CD4-positive, CD25-positive, alpha-beta regulatory T cell (primary cell): Measurements from ENCODE around the gene FGD6. TPM values are rescaled to one million over a fixed set of nuclear protein-coding genes. Genes with fewer than 3 reads are reported as not detected.
A peak's percentile ranks its signal among the peaks of the same experiment; 100 is the strongest.

Experiments
- ATAC-seq, 2 donors: fragments of 150-1000 bp; cut with Tn5 transposase; one replicate each; pipeline ENCODE4 v1.10.0; 2021; ENCODE audit warnings: low read depth in 2 of 2, moderate number of reproducible peaks in 2 of 2, moderate library complexity in 1 of 2
- DNase-seq, 3 donors: peaks; one replicate each; pipeline versions ENCODE4 v3.0.0 to v3.0.0-alpha.2; 2012 to 2022; ENCODE audit warnings: mixed read lengths in 1 of 3
- H3K27ac ChIP-seq: one replicate; pipeline ENCODE4 v1.7.0; 2013; ENCODE audit warnings: mild to moderate bottlenecking, low read length; ENCODE audit not compliant: insufficient read depth, poor library complexity, severe bottlenecking
- H3K27me3 ChIP-seq: one replicate; pipeline ENCODE4 v1.7.0; 2013; ENCODE audit warnings: low read length; ENCODE audit not compliant: control insufficient read depth, insufficient read depth
- H3K36me3 ChIP-seq: one replicate; pipeline ENCODE4 v1.7.0; 2013; ENCODE audit warnings: mild to moderate bottlenecking, low read length, moderate library complexity; ENCODE audit not compliant: control insufficient read depth, insufficient read depth
- H3K4me1 ChIP-seq: 2 replicates; pipeline ENCODE4 v1.7.0; 2013; ENCODE audit warnings: mild to moderate bottlenecking, low read length; ENCODE audit not compliant: insufficient read depth, control insufficient read depth, poor library complexity, severe bottlenecking
- H3K4me3 ChIP-seq: one replicate; pipeline ENCODE4 v1.7.0; 2013; ENCODE audit warnings: low read depth, mild to moderate bottlenecking, low read length, moderate library complexity
- H3K9me3 ChIP-seq, 2 experiments: 1 replicate in 1 of 2; 2 replicates in 1 of 2; pipeline ENCODE4 v1.7.0; 2013; ENCODE audit warnings: low read length in 2 of 2, mild to moderate bottlenecking in 1 of 2, moderate library complexity in 1 of 2; ENCODE audit not compliant: control insufficient read depth in 2 of 2
- H3K27ac Mint-ChIP-seq, 3 donors: one replicate each; pipeline ENCODE4 v1.8.0; 2020 to 2022; ENCODE audit warnings: mild to moderate bottlenecking in 3 of 3, mixed read lengths in 3 of 3, moderate library complexity in 2 of 3
- H3K27me3 Mint-ChIP-seq: one replicate; pipeline ENCODE4 v1.8.0; 2022; ENCODE audit warnings: mild to moderate bottlenecking, mixed read lengths
- H3K36me3 Mint-ChIP-seq: one replicate; pipeline ENCODE4 v1.8.0; 2020; ENCODE audit warnings: mixed read lengths
- H3K4me1 Mint-ChIP-seq, 4 donors: one replicate each; pipeline ENCODE4 v1.8.0; 2020 to 2022; ENCODE audit warnings: mixed read lengths in 4 of 4, mild to moderate bottlenecking in 1 of 4
- H3K4me3 Mint-ChIP-seq, 4 donors: one replicate each; pipeline ENCODE4 v1.8.0; 2020 to 2022; ENCODE audit warnings: mild to moderate bottlenecking in 4 of 4, mixed read lengths in 4 of 4, moderate library complexity in 3 of 4
- H3K9me3 Mint-ChIP-seq, 7 donors: one replicate each; pipeline ENCODE4 v1.8.0; 2020 to 2022; ENCODE audit warnings: mixed read lengths in 7 of 7, mild to moderate bottlenecking in 3 of 7, moderate library complexity in 2 of 7
- polyA plus RNA-seq, 4 donors: library from polyadenylated mRNA; unstranded; fragments of 300-500 nt; fragmentation: Illumina TruSeq; gene quantifications; one replicate each; pipeline ENCODE4 v1.2.3, GENCODE V29; 2021
- total RNA-seq: library from RNA; stranded (reverse); gene quantifications from one replicate; pipeline ENCODE4 v1.2.3, GENCODE V29; 2022

The FGD6 gene
- total and polyA plus RNA-seq, 5 donors from 2014 or later = 0.06 to 0.79 (median 0.09) TPM; not detected in 1

DNA sequence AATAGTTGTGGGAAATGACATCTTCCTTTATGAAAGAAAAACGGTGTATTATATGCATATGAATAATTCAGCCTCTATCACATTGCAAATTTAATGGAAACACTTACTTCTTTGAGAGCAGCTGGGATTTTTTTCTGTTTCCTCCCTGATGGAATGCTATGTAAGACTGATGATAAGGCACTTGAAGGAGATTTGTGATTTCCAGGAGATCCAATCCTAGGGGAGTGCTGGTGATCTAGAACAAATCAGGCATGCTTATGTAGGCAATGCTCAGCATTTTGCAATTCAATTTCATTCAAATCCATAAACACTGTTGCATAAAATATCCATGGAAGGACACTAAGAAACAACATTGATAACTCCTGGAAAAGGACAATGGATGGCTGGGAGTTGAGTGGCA, 127.8 kb downstream of the FGD6 start:
- Histone ChIP-seq H3K36me3 (no peaks in the 10 kb centered on the region), H3K4me3 (no peak overlapping the region), H3K4me1 (no peaks in the 10 kb centered on the region), H3K27me3 (peaks cover 2% of the 10 kb centered on the region), H3K27ac (no peak overlapping the region), H3K9me3 (no peaks in the 10 kb centered on the region)
- H3K27me3 Mint-ChIP-seq = peaks cover 16% of the 10 kb centered on the region
- H3K9me3 Mint-ChIP-seq = peaks cover 0 to 1% (median 0%) of the 10 kb centered on the region in 7 donors
- H3K4me3 Mint-ChIP-seq = no peak overlapping the region
- no peak overlapping the region for H3K27ac Mint-ChIP-seq
- H3K4me1 Mint-ChIP-seq = peaks cover 0 to 6% (median 3%) of the 10 kb centered on the region in 4 donors
- H3K36me3 Mint-ChIP-seq = no peaks in the 10 kb centered on the region
- no peak for ATAC-seq
- DNase-seq = no peak

DNA sequence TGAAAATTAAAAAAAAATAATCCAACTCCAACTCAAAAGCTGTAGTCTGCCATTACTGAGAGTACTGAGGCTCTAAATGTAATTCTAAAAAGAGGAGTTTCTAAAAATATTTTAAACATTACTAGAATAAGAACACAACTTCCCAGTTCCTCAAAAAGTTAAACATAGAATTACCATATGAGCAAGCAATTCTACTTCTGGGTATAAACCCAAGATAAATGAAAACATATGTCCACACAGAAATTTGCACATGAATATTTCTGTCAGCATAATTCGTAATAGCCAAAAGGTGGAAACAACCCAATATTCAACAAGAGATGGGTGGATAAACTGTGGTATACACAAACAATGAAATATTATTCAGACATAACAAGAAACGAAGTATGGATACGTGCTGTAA, 128.9 kb downstream of the FGD6 start:
- ATAC-seq (no peak), DNase-seq (no peak)
- Histone ChIP-seq H3K4me1 (no peaks in the 10 kb centered on the region), H3K27ac (no peak overlapping the region), H3K4me3 (no peak overlapping the region), H3K36me3 (no peaks in the 10 kb centered on the region), H3K27me3 (peaks cover 2% of the 10 kb centered on the region), H3K9me3 (no peaks in the 10 kb centered on the region)
- H3K4me3 Mint-ChIP-seq = no peak overlapping the region
- no peaks in the 10 kb centered on the region for H3K36me3 Mint-ChIP-seq
- no peak overlapping the region for H3K27ac Mint-ChIP-seq
- H3K9me3 Mint-ChIP-seq = peaks cover 0 to 1% (median 0%) of the 10 kb centered on the region in 7 donors
- H3K4me1 Mint-ChIP-seq = peaks cover 0 to 6% (median 3%) of the 10 kb centered on the region in 4 donors
- H3K27me3 Mint-ChIP-seq = peaks cover 16% of the 10 kb centered on the region

DNA sequence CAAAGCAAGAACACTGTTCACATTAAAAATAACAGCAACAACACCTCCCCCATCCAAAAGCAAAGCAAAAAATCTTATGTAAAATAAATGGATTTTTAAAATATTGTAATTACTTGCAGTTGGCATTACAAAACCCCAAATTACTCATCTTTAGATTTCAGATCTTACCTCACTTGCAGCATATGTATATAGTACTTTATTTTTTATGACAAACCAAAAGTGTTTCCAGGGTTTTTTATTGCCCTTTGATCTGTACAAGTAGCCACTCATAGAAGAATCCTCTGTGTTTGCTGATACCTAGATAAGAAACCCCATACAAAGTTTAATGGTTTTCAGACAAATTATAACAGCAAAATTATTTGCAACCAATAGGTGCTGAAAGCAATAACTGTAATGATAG, 131.7 kb downstream of the FGD6 start:
- H3K4me3 ChIP-seq = no peak overlapping the region
- no peak overlapping the region for H3K27ac ChIP-seq
- Mint-ChIP-seq H3K27me3 (peaks cover 16% of the 10 kb centered on the region), H3K4me1 (peaks cover 0 to 6% (median 3%) of the 10 kb centered on the region in 4 donors), H3K36me3 (no peaks in the 10 kb centered on the region), H3K9me3 (peaks cover 0 to 1% (median 0%) of the 10 kb centered on the region in 7 donors), H3K4me3 (no peak overlapping the region), H3K27ac (no peak overlapping the region)
- DNase-seq (no peak), ATAC-seq (no peak)
- H3K9me3 ChIP-seq = no peaks in the 10 kb centered on the region
- peaks cover 2% of the 10 kb centered on the region for H3K27me3 ChIP-seq
- H3K36me3 ChIP-seq = no peaks in the 10 kb centered on the region
- H3K4me1 ChIP-seq = no peaks in the 10 kb centered on the region

DNA sequence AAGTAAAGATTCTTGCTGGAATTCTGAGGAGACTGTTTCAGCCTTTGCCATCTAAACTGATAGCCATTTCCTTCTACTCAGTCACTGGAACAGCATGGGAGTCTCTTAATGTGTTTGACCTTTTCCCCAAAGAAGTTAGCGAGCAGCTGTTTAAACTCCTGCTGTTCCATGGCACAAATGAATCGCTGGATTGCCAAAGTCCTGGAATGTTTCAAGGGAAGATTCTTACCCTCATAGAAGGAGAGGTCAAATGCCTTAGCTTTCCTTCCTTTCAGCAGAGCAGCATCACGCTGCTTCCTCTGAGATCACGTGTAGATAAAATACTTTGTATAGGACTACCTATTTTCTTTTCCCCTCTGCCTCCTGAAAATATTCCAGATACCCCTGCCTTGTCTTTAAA, 133.3 kb downstream of the FGD6 start:
- H3K9me3 ChIP-seq = no peaks in the 10 kb centered on the region
- Mint-ChIP-seq H3K36me3 (no peaks in the 10 kb centered on the region), H3K4me1 (peaks cover 0 to 6% (median 3%) of the 10 kb centered on the region in 4 donors), H3K27me3 (peaks cover 10% of the 10 kb centered on the region), H3K4me3 (no peak overlapping the region), H3K27ac (no peak overlapping the region), H3K9me3 (peaks cover 0 to 1% (median 0%) of the 10 kb centered on the region in 7 donors)
- no peak overlapping the region for H3K27ac ChIP-seq
- H3K36me3 ChIP-seq = no peaks in the 10 kb centered on the region
- no peak for DNase-seq
- H3K4me1 ChIP-seq = no peaks in the 10 kb centered on the region
- ATAC-seq = no peak
- no peak overlapping the region for H3K4me3 ChIP-seq
- H3K27me3 ChIP-seq = no peaks in the 10 kb centered on the region

DNA sequence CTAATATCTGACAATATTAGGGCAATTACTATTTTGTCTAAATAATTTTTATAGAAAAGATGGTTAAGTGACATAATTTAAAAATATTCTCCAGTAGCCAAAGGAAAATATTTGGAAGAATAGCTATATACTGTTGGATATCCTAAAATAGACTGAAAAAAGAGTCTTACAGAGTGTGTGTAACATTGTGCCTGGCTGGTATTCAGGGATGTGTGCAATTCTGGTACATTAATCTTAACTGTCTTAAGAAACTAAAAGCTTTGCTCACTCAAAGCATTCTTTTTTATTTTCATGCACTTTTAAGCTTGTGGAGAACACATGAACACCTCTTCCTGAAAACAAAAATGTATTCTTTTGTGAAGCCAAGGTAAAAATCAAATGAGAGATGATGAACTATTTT, 133.8 kb downstream of the FGD6 start:
- no peak overlapping the region for H3K27ac Mint-ChIP-seq
- ATAC-seq (no peak), DNase-seq (no peak)
- H3K9me3 Mint-ChIP-seq = peaks cover 0 to 1% (median 0%) of the 10 kb centered on the region in 7 donors
- no peaks in the 10 kb centered on the region for H3K36me3 Mint-ChIP-seq
- no peak overlapping the region for H3K4me3 Mint-ChIP-seq
- no peak overlapping the region for H3K4me3 ChIP-seq
- H3K27me3 Mint-ChIP-seq = peaks cover 10% of the 10 kb centered on the region
- no peaks in the 10 kb centered on the region for H3K9me3 ChIP-seq
- H3K4me1 Mint-ChIP-seq = peaks cover 0 to 6% (median 3%) of the 10 kb centered on the region in 4 donors
- H3K36me3 ChIP-seq = no peaks in the 10 kb centered on the region
- no peaks in the 10 kb centered on the region for H3K4me1 ChIP-seq
- H3K27me3 ChIP-seq = no peaks in the 10 kb centered on the region
- H3K27ac ChIP-seq = no peak overlapping the region

DNA sequence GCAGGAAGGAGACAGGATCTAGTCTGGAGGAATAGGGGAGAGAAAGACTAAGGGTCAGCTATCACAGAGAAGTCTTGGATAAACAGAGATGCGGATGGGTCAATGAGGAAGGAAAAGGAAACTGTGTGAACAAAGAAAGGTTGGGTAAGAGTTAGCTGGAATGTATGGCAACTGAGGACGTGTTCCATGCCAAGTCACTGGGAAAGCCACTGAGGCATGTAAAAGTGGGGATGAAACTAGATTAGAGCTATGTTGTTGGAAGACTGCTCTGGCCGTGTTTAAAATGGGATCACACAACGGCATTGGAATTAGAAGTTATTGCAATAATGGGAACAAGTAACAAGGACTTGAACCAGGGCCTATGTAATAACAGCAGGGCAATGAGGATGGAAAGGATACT, 139.9 kb downstream of the FGD6 start:
- Mint-ChIP-seq H3K4me3 (no peak overlapping the region), H3K27me3 (peaks cover 12% of the 10 kb centered on the region), H3K27ac (no peak overlapping the region), H3K9me3 (no peaks in the 10 kb centered on the region), H3K36me3 (no peaks in the 10 kb centered on the region), H3K4me1 (peaks cover 4 to 12% (median 5%) of the 10 kb centered on the region in 4 donors)
- Histone ChIP-seq H3K36me3 (no peaks in the 10 kb centered on the region), H3K27ac (no peak overlapping the region), H3K4me3 (no peak overlapping the region), H3K27me3 (no peaks in the 10 kb centered on the region), H3K9me3 (no peaks in the 10 kb centered on the region), H3K4me1 (peaks cover 3% of the 10 kb centered on the region)
- DNase-seq (no peak), ATAC-seq (no peak)

DNA sequence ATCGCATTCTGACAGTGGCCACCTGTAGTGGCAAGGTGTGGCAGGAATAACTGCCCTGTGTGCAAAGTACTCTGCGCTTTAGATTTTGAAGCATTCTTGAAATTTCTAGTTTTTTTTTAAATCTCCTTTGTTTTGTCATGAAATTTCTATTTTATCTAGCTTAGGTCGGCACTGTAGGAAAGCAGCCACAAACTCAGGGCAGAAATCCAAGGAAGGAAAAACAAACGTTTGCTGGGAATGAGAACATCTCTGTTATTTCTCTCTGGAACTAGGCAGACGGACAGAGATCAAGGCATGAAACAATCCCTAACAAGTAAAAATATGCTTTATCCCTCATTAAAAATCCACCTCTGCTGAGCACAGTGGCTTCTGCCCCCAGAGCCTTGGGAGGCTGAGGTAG, 142.5 kb downstream of the FGD6 start:
- Mint-ChIP-seq H3K4me3 (peak overlapping the region in 1 of 4 donors; percentile 6), H3K27ac (no peak overlapping the region), H3K4me1 (peaks cover 4 to 25% (median 13%) of the 10 kb centered on the region in 4 donors), H3K9me3 (no peaks in the 10 kb centered on the region), H3K36me3 (no peaks in the 10 kb centered on the region), H3K27me3 (peaks cover 12% of the 10 kb centered on the region)
- DNase-seq (no peak), ATAC-seq (no peak)
- Histone ChIP-seq H3K4me1 (peaks cover 6% of the 10 kb centered on the region), H3K27ac (no peak overlapping the region), H3K27me3 (no peaks in the 10 kb centered on the region), H3K4me3 (no peak overlapping the region), H3K36me3 (no peaks in the 10 kb centered on the region), H3K9me3 (no peaks in the 10 kb centered on the region)

DNA sequence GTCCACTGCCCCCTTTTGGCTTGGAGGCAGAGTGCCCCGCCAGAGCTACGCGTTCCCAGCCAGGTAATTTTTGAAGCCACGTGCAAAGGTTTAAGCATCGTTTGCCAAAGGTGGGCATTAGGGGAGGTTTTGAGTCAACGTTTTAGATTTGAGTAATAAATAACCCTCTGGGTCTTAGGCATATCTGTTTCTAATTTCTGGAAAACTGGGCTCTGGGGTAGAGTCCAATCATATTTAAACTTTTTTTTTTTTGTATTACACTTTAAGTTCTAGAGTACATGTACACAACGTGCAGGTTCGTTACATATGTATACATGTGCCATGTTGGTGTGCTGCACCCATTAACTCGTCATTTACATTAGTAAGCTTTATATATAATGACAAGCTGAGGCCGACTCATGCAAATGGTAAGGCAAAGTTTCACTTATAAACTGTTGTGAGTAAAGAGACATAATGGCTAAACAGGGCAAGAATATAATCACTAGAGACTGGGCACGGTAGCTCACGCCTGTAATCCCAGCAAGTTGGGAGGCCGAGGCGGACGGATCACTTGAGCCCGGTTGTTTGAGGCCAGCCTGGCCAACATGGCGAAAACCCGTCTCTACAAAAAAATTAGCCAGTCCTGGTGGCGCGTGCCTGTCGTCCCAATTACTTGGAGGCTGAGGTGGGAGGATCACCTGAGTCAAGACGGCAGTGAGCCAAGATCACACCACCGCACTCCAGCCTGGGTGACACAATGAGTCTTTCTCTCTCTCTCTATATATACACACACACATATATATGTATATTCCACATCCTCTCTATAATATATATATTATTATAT, 143.4 kb downstream of the FGD6 start:
- H3K27ac Mint-ChIP-seq = peak overlapping the region; percentile 90 to 93 (median 92)
- H3K36me3 ChIP-seq = no peaks in the 10 kb centered on the region
- peak overlapping the region; percentile 51 for H3K4me3 ChIP-seq
- no peaks in the 10 kb centered on the region for H3K9me3 Mint-ChIP-seq
- H3K27me3 Mint-ChIP-seq = peaks cover 12% of the 10 kb centered on the region
- H3K36me3 Mint-ChIP-seq = no peaks in the 10 kb centered on the region
- H3K27ac ChIP-seq = no peak overlapping the region
- no peaks in the 10 kb centered on the region for H3K27me3 ChIP-seq
- ATAC-seq (no peak), DNase-seq (no peak)
- H3K9me3 ChIP-seq = no peaks in the 10 kb centered on the region
- peaks cover 4 to 33% (median 19%) of the 10 kb centered on the region in 4 donors for H3K4me1 Mint-ChIP-seq
- H3K4me1 ChIP-seq = peaks cover 6% of the 10 kb centered on the region
- peak overlapping the region; percentile 96 to 99 (median 97) for H3K4me3 Mint-ChIP-seq
